Measurements from ENCODE around the gene LRRC8E. TPM values are rescaled to one million over a fixed set of nuclear protein-coding genes. Genes with fewer than 3 reads are reported as not detected.

The LRRC8E gene
- total RNA-seq, 1 experiment from 2014 or later = 18.1 TPM

- TF ChIP-seq REST (IDR thresholded peaks at IDR 0.05; ENCODE audit: low read depth) (no peak), TCF7L2 (IDR thresholded peaks at IDR 0.05; ENCODE audit: borderline replicate concordance, extremely low read depth, insufficient read depth, insufficient read length) (no peak), CTCF (IDR thresholded peaks at IDR 0.05 in 2 of 3, conservative IDR thresholded peaks at IDR 0.05 in 1 of 3; ENCODE audit: borderline replicate concordance in 1 of 3, insufficient read depth in 1 of 3, low read depth in 2 of 3, low read length in 2 of 3) (no peak)
These were observed 43.9 kb upstream of the LRRC8E start (continued) for GRCh38 chr19:7844405-7844804.

- BruUV-seq (replicated peaks) = no TSS peak
- Histone ChIP-seq H3K27ac (ENCODE audit: low read depth, low read length) (no peak overlapping the region), H3K27me3 (ENCODE audit: insufficient read depth, low read length) (no peaks in the 10 kb centered on the region), H3K9me3 (ENCODE audit: control insufficient read depth in 1 of 2, insufficient read depth in 1 of 2, low read depth in 1 of 2, low read length in 2 of 2) (no peaks in the 10 kb centered on the region; a peak in 1 of 4 replicates), H2AFZ (ENCODE audit: low read depth, low read length, poor library complexity, severe bottlenecking) (no peak overlapping the region), H3K4me3 (replicated peaks in 1 of 2; ENCODE audit: low read depth in 1 of 2, low read length in 2 of 2) (no peak overlapping the region), H3K36me3 (ENCODE audit: control insufficient read depth in 1 of 2, insufficient read depth in 2 of 2, low read length in 2 of 2) (no peaks in the 10 kb centered on the region), H4K20me1 (ENCODE audit: insufficient read depth) (no peaks in the 10 kb centered on the region), H3K9ac (ENCODE audit: low read length) (no peak overlapping the region), H3K4me1 (ENCODE audit: control insufficient read depth in 1 of 2, insufficient read depth in 2 of 2, low read length in 2 of 2) (peaks cover 0 to 6% of the 10 kb centered on the region in 2 experiments; a peak in 2 of 4 replicates), H3K79me2 (ENCODE audit: insufficient read depth, low read length) (no peaks in the 10 kb centered on the region), H3K9me2 (ENCODE audit: insufficient read depth) (no peaks in the 10 kb centered on the region), H3K4me2 (ENCODE audit: low read length) (no peak overlapping the region)
- POLR2A ChIA-PET = no interaction called here
- DNase-seq (ENCODE audit: low read depth, low spot score) = no peak
- intact Hi-C loops (cut with micrococcal nuclease) = no loop called here
- CTCF ChIA-PET = no interaction called here
- RAD21 ChIA-PET (ENCODE audit: low non-redundant PET in 1 of 2, low total read pairs in 2 of 2, uncharacterized antibody in 2 of 2, unreplicated experiment in 2 of 2) = no interaction called here
- no peak for ATAC-seq
- no peak for TF ChIP-seq SP1 (IDR thresholded peaks at IDR 0.05; ENCODE audit: low read depth)
- no peak for TF ChIP-seq CBX3 (IDR thresholded peaks at IDR 0.05; ENCODE audit: low read depth)
- TF ChIP-seq EZH2phosphoT487 (IDR thresholded peaks at IDR 0.05; ENCODE audit: borderline replicate concordance) = no peak
- no peak for TF ChIP-seq MAX (IDR thresholded peaks at IDR 0.05)
- no peak for TF ChIP-seq FOSL1 (IDR thresholded peaks at IDR 0.05; ENCODE audit: low read depth)
- no peak for TF ChIP-seq SRF (IDR thresholded peaks at IDR 0.05; ENCODE audit: low read depth)
- no peak for TF ChIP-seq CEBPB (IDR thresholded peaks at IDR 0.05; ENCODE audit: low read depth)
- no peak for TF ChIP-seq ATF3 (IDR thresholded peaks at IDR 0.05)
- TF ChIP-seq ZNF274 (IDR thresholded peaks at IDR 0.05; ENCODE audit: low read depth, low read length) = no peak
- TF ChIP-seq TCF7L2 (IDR thresholded peaks at IDR 0.05; ENCODE audit: borderline replicate concordance, extremely low read depth, insufficient read depth, insufficient read length) = no peak
- TF ChIP-seq EZH2 (IDR thresholded peaks at IDR 0.05) = no peak
- no peak for TF ChIP-seq REST (IDR thresholded peaks at IDR 0.05; ENCODE audit: low read depth)
These were observed 43.4 kb upstream of the LRRC8E start for GRCh38 chr19:7844951-7845350.

Data from HCT116 (cell line).